NCI-H2227 treated with DMSO at 0.1 percent for 48 hours (cell line): ENCODE results near the gene TXNRD3.

Source experiments
- DNase-seq: peaks from one replicate; lab custom pipeline; 2025; lab: John Stamatoyannopoulos, UW

Gene TXNRD3

GRCh38 chr3:126654571-126655383 is at the start of gene TXNRD3:
TSS of gene TXNRD3 (minus strand) at chr3:126655124.
- peak; percentile 47 for DNase-seq

DNA sequence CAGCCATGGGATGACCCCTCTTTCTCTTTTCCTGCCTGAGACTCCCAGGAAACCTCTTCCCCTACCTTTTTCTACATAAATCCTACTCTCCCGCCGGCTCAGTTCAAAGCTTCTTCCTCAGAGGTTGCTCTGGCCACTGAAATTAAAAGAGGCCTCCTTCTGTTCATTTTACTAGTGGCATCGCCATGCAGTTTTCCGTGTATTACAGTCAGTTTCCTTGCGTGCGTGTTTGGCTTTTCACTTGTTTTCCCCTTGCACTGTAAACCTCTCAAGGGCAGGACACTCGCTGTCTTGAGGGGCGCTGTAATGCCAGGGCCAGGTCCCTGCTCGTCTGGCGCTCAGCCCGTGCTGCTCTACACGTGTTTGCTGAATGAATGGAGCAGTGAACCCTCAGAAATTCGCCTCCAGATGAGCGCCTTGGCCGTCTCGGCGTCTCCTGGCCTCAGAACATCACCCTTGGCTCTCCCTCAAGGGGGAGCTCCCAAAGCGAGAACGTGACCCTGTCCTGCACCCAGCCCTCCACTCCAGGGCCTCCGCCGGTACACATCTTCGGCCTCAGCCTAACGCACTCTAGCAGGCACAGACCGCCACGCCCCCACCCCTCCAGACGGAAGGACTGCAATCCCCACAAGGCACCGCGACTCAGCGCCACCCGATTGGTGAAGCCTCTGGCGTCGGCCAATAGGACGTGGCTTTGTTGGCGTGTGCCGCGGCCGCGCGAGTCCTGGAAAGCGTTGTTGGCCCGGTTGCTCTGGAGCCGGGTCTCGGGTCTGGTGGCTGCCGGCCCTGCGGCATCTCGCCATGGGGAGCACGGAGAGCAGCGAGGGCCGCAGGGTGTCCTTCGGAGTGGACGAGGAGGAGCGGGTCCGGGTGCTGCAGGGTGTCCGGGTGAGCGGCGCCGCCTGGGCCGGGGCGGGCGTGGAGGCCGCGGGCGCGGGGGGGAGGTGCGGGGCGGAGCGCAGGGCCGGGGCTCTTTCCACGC is 48.9 kb upstream of the TXNRD3 start, which contains the start of gene CHCHD6:
Gene CHCHD6 (plus strand): TSS at position 729 of the 982 bp plus-strand sequence. CDS start 73 bp downstream, at position 802.
- DNase-seq = peak; percentile 87

- no peak for DNase-seq
Measured at GRCh38 chr3:126699011-126699410, 44.1 kb upstream of the TXNRD3 start.

- no peak for DNase-seq
Measured at GRCh38 chr3:126696701-126697267, 41.9 kb upstream of the TXNRD3 start.

- DNase-seq = no peak
Measured at GRCh38 chr3:126693921-126694320, 39.0 kb upstream of the TXNRD3 start.

DNA sequence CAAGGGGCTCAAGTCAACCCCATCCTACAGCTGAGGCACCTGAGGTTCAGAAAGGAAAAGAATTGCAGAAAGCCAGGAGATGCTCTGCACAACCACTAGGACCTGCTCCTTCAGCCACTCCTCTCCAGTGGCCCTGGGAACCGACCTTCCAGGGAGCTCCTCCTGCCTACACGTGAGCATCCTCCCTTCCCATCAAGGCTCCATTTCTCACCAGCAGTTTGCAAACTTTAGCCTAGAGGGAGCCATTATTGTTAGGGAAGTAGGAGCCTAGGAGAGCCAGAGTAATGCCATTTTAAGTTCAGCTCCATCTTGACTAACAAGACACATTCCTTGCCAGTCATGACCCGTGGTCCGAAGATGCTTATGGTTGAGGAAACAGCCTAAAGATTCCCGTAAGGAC is 37.9 kb upstream of the TXNRD3 start:
- DNase-seq = no peak

- no peak for DNase-seq
Measured at GRCh38 chr3:126691765-126692164, 36.8 kb upstream of the TXNRD3 start.

DNA sequence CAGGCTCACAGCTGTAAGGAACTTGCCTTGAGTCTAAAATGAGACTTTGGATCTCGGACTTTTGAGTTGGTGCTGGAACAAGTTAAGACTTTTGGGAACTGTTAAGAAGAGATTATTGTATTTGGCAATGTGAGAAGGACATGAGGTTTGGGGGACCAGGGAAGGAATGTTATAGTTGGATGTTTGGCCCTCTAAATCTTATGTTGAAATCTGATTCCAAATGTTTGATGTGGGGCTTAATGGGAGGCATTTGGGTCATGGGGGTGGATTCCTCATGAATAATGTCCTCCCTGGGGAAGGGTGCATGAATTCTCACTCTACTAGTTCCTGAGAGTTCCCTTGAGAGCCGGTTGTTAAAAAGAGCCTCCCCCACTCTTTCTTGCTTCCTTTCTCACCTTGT is 30.6 kb upstream of the TXNRD3 start:
- no peak for DNase-seq

GRCh38 chr3:126685021-126685420 is 30.1 kb upstream of the TXNRD3 start:
- DNase-seq = no peak

- no peak for DNase-seq
Measured at GRCh38 chr3:126684218-126684751, 29.4 kb upstream of the TXNRD3 start.

GRCh38 chr3:126683069-126683468 is 28.1 kb upstream of the TXNRD3 start:
- DNase-seq = no peak

- no peak for DNase-seq
Measured at GRCh38 chr3:126682009-126682408, 27.1 kb upstream of the TXNRD3 start.

- no peak for DNase-seq
Measured at GRCh38 chr3:126680667-126681055, 25.7 kb upstream of the TXNRD3 start.

DNA sequence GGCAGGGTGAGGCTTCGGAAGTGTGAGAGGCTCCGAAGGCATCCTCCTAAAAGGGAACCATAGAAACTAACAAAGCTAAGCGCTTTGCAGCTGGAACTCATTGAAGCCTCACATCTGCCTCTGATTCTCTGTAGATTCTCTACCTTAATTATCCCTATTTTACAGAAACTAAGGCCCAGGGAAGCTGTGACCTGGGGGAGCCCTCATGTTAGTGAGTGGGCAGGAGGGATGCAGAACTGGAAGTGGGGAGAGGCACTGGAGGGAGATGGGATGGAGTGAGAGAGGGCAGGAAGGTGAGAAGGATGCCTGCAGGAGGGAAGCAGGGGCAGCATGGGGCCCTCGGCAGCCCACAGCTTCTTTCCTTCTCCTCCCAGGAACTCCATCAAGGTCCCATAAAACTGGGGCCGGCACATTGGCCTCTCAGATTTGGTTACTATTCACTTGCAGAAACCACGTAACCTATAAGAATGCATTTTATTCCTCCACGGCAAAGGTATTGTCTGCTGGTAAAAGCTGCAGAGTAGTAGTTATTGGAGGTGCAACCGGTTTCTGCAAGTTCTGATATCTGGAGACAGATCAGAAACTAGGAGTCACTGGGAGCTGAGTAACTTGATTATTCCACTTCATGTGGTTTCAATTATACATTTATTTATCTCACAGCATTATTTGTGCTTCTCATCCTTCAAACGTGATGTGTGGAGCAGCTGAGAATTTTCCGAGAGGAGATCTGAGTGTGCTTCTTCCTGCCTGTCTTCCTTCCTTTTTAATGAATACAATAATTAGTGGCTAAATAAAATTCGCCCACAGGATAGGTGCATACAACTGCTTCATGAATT is 25.1 kb upstream of the TXNRD3 start:
- no peak for DNase-seq

GRCh38 chr3:126679318-126679751 is 24.4 kb upstream of the TXNRD3 start:
- peak; percentile 46 for DNase-seq

DNA sequence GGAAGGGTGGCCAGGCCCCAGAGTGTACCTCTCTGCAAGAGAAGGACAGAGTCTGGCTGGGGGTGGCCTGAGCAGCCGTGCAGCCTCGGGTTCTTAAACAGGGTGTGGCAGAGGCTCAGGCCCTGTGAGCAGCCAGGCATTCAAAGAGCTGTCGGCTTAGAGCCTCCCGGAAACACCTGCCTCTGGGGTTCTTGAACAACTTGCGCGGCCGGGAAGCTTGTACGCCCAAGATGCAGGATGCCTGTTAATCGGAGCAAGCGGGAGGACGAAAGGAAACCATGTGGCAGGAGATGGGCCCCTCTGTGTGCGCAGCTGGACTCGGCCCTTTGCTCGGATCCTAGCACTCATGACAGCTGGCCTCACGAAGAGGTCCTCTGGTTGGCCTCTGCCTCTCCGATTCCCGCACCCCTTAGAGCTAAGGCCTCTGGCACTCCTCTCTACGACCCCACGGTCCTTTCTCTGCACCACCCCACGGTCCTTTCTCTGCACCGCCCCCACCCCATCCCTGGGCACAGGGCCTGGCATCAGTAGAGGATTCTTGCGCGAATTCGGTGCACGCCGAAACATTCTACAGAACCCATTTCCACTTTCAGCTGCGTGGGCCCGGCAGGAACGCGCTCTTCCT is 23.9 kb upstream of the TXNRD3 start:
- DNase-seq = no peak

GRCh38 chr3:126677862-126678503 is 23.1 kb upstream of the TXNRD3 start:
- no peak for DNase-seq

DNA sequence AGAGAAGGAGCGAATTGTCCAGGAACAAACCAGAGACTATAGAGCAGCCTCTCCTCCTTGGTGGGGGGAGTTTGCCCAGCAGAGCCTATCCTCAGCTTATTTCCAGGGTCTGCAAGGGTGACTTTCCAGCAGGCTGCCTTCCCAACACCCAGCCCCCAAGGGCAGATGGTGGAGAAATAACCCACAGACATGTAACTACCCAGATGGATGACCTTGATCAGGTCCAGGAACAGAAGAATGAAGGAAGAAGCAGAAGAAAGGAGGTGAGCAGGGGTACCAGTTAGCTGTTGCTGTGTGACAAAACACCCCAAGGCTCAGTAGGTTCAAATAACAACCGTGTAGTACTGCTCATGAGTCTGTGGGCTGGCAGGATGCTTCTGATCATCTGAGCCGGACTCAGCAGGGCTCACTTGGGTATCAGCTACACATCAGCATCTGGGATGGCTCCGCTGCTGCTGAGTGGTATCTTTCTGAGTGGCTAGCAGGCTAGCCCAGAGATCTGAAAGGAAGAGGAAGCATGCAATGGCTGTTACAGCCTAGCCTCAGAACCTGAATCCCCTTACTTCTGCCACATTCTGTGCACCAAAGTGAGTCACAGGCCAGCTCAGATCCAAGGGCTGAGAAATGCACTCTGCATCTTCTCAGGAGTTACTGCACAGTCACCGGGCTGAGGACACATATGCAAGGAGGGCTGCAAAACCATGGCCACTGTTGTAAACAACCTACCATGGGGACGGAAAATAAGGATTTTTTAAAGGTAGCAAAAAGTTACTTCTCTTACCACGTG is 22.2 kb upstream of the TXNRD3 start:
- DNase-seq = no peak

GRCh38 chr3:126672741-126673140 is 17.8 kb upstream of the TXNRD3 start:
- DNase-seq = no peak
